ENCODE measurements around the gene CFAP99. TPM values are rescaled to one million over a fixed set of nuclear protein-coding genes. Genes with fewer than 3 reads are reported as not detected.
"Not testable (repeated sequence)": the region's sequence is repeated elsewhere in the genome, so short reads cannot be mapped to it uniquely, and the experiment has no call there.

The CFAP99 gene
- total RNA-seq, 1 donor from 2014 or later = not detected

GRCh38 chr4:2426069-2426397 lies 7.3 kb downstream of the CFAP99 start:
- H3K36me3 ChIP-seq (ENCODE audit: control insufficient read depth, insufficient read depth, low read length) = no peaks in the 10 kb centered on the region
- no peak for DNase-seq (ENCODE audit: low read depth)
- no peak for FAIRE-seq
- H3K27me3 ChIP-seq (ENCODE audit: control insufficient read depth, insufficient read depth, low read length) = no peaks in the 10 kb centered on the region
- no peak for TF ChIP-seq CTCF (IDR thresholded peaks at IDR 0.05; ENCODE audit: insufficient read depth, low read length, severe bottlenecking)
- no peak overlapping the region for H3K4me3 ChIP-seq (ENCODE audit: low read depth, low read length)

GRCh38 chr4:2426711-2427275 lies 8.0 kb downstream of the CFAP99 start:
- Histone ChIP-seq H3K27me3 (ENCODE audit: control insufficient read depth, insufficient read depth, low read length) (no peaks in the 10 kb centered on the region), H3K4me3 (ENCODE audit: low read depth, low read length) (no peak overlapping the region), H3K36me3 (ENCODE audit: control insufficient read depth, insufficient read depth, low read length) (no peaks in the 10 kb centered on the region)
- DNase-seq (ENCODE audit: low read depth) (no peak), FAIRE-seq (no peak)
- no peak for TF ChIP-seq CTCF (IDR thresholded peaks at IDR 0.05; ENCODE audit: insufficient read depth, low read length, severe bottlenecking)

- DNase-seq (ENCODE audit: low read depth) (no peak), FAIRE-seq (no peak)
- H3K27me3 ChIP-seq (ENCODE audit: control insufficient read depth, insufficient read depth, low read length) = no peaks in the 10 kb centered on the region
- no peak overlapping the region for H3K4me3 ChIP-seq (ENCODE audit: low read depth, low read length)
- TF ChIP-seq CTCF (IDR thresholded peaks at IDR 0.05; ENCODE audit: insufficient read depth, low read length, severe bottlenecking) = no peak
- no peaks in the 10 kb centered on the region for H3K36me3 ChIP-seq (ENCODE audit: control insufficient read depth, insufficient read depth, low read length)
Measured at GRCh38 chr4:2427383-2428334, 8.9 kb downstream of the CFAP99 start.

- Histone ChIP-seq H3K27me3 (ENCODE audit: control insufficient read depth, insufficient read depth, low read length) (no peaks in the 10 kb centered on the region), H3K4me3 (ENCODE audit: low read depth, low read length) (no peak overlapping the region), H3K36me3 (ENCODE audit: control insufficient read depth, insufficient read depth, low read length) (no peaks in the 10 kb centered on the region)
- no peak for DNase-seq (ENCODE audit: low read depth)
- no peak for FAIRE-seq
- TF ChIP-seq CTCF (IDR thresholded peaks at IDR 0.05; ENCODE audit: insufficient read depth, low read length, severe bottlenecking) = no peak
Measured at GRCh38 chr4:2428496-2429213, 9.9 kb downstream of the CFAP99 start.

- not testable (repeated sequence) for H3K27me3 ChIP-seq (ENCODE audit: control insufficient read depth, insufficient read depth, low read length); H3K36me3 ChIP-seq (ENCODE audit: control insufficient read depth, insufficient read depth, low read length); DNase-seq (ENCODE audit: low read depth); H3K4me3 ChIP-seq (ENCODE audit: low read depth, low read length)
- FAIRE-seq = peak; percentile 89
Measured at GRCh38 chr4:2429945-2430757, 11.4 kb downstream of the CFAP99 start.

Data from bronchial epithelial cell (primary cell).